GM18951 (cell line): ENCODE results near the gene GRXCR2.
A peak's percentile ranks its signal among the peaks of the same experiment; 100 is the strongest.

Experiments
- POLR2A ChIP-seq: IDR thresholded peaks from 4 replicates; pipeline ENCODE4 v1.6.1; 2011; ENCODE audit warnings: mild to moderate bottlenecking; ENCODE audit not compliant: insufficient read length, insufficient read depth; ENCODE audit errors: extremely low read depth
- in situ Hi-C: fragments of 300-500 bp; cut with MboI; formaldehyde crosslinking; loops from one replicate; pipeline ENCODE4 v1.12.0; 2022; ENCODE audit warnings: low sequenced_read_pairs, mixed read lengths, inconsistent platforms; ENCODE audit not compliant: unreplicated experiment

Gene GRXCR2

GRCh38 chr5:145835848-145836239, 37.0 kb downstream of the GRXCR2 start:
- in situ Hi-C loops: loop anchor here (25.0 kb wide), 1 partner anchor 1624 kb away; no protein-coding TSS in a partner anchor

GRCh38 chr5:145834917-145835847, 37.6 kb downstream of the GRXCR2 start, which contains the start of gene PRELID2:
PRELID2 (minus strand) TSS chr5:145835342; CDS start chr5:145835251, 91 bp downstream.
- peak; percentile 34 for TF ChIP-seq POLR2A
- in situ Hi-C loops: loop anchor here (25.0 kb wide), 1 partner anchor 1623 kb away; no protein-coding TSS in a partner anchor

More at GRCh38 chr5:145835848-145836239, 37.0 kb downstream of the GRXCR2 start:
- no peak for TF ChIP-seq POLR2A

GRCh38 chr5:145834554-145834916, 38.3 kb downstream of the GRXCR2 start:
- TF ChIP-seq POLR2A: no peak
- in situ Hi-C loops: loop anchor here (25.0 kb wide), 1 partner anchor 1622 kb away; no protein-coding TSS in a partner anchor

GRCh38 chr5:145833631-145834200, 39.1 kb downstream of the GRXCR2 start:
- no peak for TF ChIP-seq POLR2A
- in situ Hi-C loops: loop anchor here (25.0 kb wide), 1 partner anchor 1621 kb away; no protein-coding TSS in a partner anchor

GRCh38 chr5:145830594-145830993, 42.2 kb downstream of the GRXCR2 start:
- in situ Hi-C loops: loop anchor here (25.0 kb wide), 1 partner anchor 1618 kb away; no protein-coding TSS in a partner anchor

GRCh38 chr5:145829708-145830361, 43.0 kb downstream of the GRXCR2 start:
- TF ChIP-seq POLR2A: no peak
- in situ Hi-C loops: loop anchor here (25.0 kb wide), 1 partner anchor 1618 kb away; no protein-coding TSS in a partner anchor

More at GRCh38 chr5:145830594-145830993, 42.2 kb downstream of the GRXCR2 start:
- TF ChIP-seq POLR2A: no peak

- in situ Hi-C loops: loop anchor here (25.0 kb wide), 1 partner anchor 1615 kb away; no protein-coding TSS in a partner anchor
These were observed 45.7 kb downstream of the GRXCR2 start for GRCh38 chr5:145826895-145827674.

GRCh38 chr5:145825751-145826180, 47.0 kb downstream of the GRXCR2 start:
- no peak for TF ChIP-seq POLR2A
- in situ Hi-C loops: loop anchor here (25.0 kb wide), 1 partner anchor 1613 kb away; no protein-coding TSS in a partner anchor

More at GRCh38 chr5:145826895-145827674, 45.7 kb downstream of the GRXCR2 start:
- TF ChIP-seq POLR2A: no peak

GRCh38 chr5:145824040-145824439, 48.8 kb downstream of the GRXCR2 start:
- TF ChIP-seq POLR2A: no peak
- in situ Hi-C loops: no loop called here

GRCh38 chr5:145818604-145819003, 54.2 kb downstream of the GRXCR2 start:
- TF ChIP-seq POLR2A: no peak
- in situ Hi-C loops: no loop called here

- in situ Hi-C loops: no loop called here
- TF ChIP-seq POLR2A: no peak
These were observed 59.9 kb downstream of the GRXCR2 start for GRCh38 chr5:145812877-145813276.

GRCh38 chr5:145811834-145812625, 60.8 kb downstream of the GRXCR2 start:
- in situ Hi-C loops: no loop called here
- TF ChIP-seq POLR2A: no peak
